GM21786 (cell line): Measurements from ENCODE around the gene OSGIN1.
A peak's percentile ranks its signal among the peaks of the same experiment; 100 is the strongest.

Source experiments
- ATAC-seq: cut with Tn5 transposase; IDR thresholded peaks from one replicate; pipeline ENCODE4 v1.9.1; 2021; ENCODE audit not compliant: unreplicated experiment

The OSGIN1 gene

GRCh38 chr16:83956336-83957289 lies 3.6 kb downstream of the OSGIN1 start:
- peak; percentile 45 for ATAC-seq

- no peak for ATAC-seq
Observed at GRCh38 chr16:83957296-83957855, 4.3 kb downstream of the OSGIN1 start.

- ATAC-seq: no peak
Observed at GRCh38 chr16:83958137-83958845, 5.3 kb downstream of the OSGIN1 start.

- ATAC-seq: no peak
Observed at GRCh38 chr16:83958846-83959565, 6.0 kb downstream of the OSGIN1 start.

GRCh38 chr16:83959656-83960434 lies 6.8 kb downstream of the OSGIN1 start:
- no peak for ATAC-seq

GRCh38 chr16:83960521-83961249 lies 7.6 kb downstream of the OSGIN1 start:
- no peak for ATAC-seq

- no peak for ATAC-seq
Observed at GRCh38 chr16:83961591-83961990, 8.6 kb downstream of the OSGIN1 start.

- ATAC-seq: no peak
Observed at GRCh38 chr16:83963277-83964119, 10.5 kb downstream of the OSGIN1 start.

- ATAC-seq: no peak
Observed at GRCh38 chr16:83964684-83965443, 11.8 kb downstream of the OSGIN1 start.

GRCh38 chr16:83965444-83966152 lies 12.6 kb downstream of the OSGIN1 start:
- ATAC-seq: no peak

- no peak for ATAC-seq
Observed at GRCh38 chr16:83966153-83966696, 13.2 kb downstream of the OSGIN1 start.

- no peak for ATAC-seq
Observed at GRCh38 chr16:83967091-83967490, 14.1 kb downstream of the OSGIN1 start.

- ATAC-seq: no peak
Observed at GRCh38 chr16:83967838-83968305, 14.8 kb downstream of the OSGIN1 start, which contains the start of gene NECAB2. TSS of gene NECAB2 (plus strand) at chr16:83968244. CDS start at chr16:83968649, 405 bp downstream.

- ATAC-seq: no peak
Observed at GRCh38 chr16:83968306-83968851, 15.3 kb downstream of the OSGIN1 start.

- no peak for ATAC-seq
Observed at GRCh38 chr16:83968891-83969649, 16.0 kb downstream of the OSGIN1 start.
